GM19238 (cell line): ENCODE data around the gene RTRAF.

Experiments
- DNase-seq: peaks from one replicate; pipeline ENCODE4 v3.0.0; 2011; ENCODE audit warnings: low spot score; ENCODE audit not compliant: insufficient read length

RTRAF gene

DNA sequence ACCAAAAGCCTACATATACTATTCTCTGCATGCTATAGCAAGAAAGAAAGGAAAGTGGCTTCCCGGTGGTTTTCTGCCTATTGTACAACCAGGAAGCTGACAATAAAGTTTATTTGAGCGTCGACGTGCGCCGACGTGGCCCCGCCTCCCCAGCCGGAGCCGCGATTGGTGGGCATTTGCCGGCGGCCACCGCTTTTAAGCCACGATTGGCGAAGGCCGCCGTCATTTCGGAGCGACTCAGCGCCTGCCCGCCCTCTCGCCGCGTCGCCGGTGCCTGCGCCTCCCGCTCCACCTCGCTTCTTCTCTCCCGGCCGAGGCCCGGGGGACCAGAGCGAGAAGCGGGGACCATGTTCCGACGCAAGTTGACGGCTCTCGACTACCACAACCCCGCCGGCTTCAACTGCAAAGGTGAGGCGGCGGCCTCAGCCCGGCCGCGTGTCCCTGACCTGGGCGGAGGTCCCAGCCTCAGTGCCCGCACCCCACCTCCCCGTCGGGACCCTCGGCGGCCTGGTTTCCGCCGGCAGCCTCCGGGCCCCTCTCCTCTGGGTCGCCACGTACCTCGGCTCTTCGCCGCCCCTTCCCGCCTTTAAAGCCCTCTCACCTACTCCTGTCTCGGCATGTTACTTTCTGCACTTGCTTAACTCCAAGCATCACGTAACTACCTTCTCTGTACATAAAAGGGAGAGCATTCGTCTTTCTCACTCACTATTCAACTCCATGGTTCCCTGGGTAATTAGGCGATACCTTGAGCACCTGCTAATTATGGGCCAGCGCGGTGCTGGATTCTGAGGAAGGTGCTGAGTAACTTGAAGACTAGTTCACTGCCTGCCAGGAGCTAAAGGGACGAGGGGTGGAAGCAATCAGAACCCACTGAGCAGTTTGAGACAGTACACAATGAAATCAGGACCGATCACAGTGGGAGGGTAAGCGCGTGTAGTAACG lies at the start of gene RTRAF:
RTRAF (plus strand) TSS at position 254 of the 942 bp plus-strand sequence; CDS start at position 348, 94 bp downstream.
- DNase-seq = peak; percentile 84

DNA sequence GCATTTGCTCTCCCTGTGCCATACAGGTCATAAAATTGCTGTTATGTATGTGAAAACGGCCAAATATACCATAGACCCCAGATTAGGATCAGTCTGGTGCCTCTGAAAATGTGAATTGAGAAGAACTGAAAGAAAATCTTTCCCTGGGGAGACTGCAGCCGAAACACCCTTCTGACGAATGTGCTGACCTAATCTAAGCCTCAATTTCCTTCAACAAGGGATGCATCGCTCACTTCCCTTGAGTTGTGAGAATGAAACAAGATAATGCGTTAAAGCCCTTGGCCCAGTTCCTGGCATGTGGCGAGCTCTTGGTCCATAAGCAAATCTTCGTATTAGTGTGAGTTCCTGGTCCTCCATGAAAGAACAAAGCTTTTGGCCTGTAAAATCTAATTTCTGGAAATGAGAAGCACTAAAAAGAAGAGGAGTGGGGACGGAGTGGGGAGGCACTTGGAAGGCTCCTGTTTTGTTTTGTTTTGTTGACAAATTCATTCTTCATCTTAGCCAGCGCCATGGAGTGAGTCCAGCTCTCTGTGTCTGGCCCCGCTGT lies 49.5 kb upstream of the RTRAF start:
- DNase-seq = no peak

DNA sequence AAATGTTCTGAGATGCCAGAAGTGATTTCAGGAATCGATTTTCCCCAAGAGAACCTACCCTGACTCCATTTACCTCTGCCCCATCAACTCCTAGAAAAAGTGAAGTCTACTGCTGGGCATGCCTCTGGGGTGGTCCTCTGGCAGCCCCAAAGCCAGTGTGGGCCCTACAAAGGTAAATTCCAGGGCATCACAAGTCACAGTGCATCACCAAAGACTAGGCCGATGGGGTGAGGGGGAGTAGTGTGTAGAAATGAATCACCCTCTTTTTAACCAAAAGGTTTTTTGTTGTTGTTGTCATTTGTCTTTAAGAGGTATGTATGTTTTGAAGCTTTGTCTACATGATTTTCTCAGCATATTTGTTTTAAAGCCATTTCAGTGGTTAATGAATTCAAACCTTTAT lies 46.4 kb upstream of the RTRAF start:
- no peak for DNase-seq

DNA sequence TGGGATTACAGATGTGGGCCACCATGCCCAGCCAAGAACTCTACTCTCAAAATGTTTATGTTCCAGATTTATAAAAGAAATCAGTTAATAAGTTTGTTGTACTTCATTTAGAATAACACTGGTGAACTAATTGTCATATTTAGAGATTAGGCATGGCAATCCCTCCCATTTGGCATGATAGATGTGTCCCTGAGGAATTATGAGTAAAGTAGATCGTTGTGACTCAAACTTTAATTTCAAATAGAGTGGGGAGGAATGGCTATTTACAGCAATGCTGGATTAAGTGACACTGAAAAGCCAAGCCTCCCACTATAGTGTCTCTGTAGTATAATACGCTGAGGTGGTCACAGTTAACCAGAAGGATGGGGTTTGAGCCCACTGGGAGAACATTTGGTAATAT lies 39.3 kb upstream of the RTRAF start:
- DNase-seq = no peak

DNA sequence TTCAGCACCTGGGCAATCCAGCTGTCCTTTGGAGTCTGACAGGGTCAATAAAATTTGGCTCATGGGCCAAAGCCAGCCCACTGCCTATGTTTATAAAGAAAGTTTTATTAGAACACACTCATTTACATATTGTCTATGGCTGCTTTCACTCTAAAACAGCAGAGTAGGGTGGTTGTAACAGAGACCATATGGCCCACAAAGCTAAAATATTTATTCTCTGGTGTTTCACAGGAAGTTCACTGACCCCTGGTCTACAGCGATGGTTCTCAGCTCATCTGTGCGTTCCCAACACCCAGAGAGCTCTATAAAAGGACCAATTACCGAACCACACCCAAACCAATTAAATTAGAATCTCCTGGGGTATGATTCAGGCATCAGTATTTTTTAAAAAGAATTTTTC lies 37.7 kb upstream of the RTRAF start:
- no peak for DNase-seq

DNA sequence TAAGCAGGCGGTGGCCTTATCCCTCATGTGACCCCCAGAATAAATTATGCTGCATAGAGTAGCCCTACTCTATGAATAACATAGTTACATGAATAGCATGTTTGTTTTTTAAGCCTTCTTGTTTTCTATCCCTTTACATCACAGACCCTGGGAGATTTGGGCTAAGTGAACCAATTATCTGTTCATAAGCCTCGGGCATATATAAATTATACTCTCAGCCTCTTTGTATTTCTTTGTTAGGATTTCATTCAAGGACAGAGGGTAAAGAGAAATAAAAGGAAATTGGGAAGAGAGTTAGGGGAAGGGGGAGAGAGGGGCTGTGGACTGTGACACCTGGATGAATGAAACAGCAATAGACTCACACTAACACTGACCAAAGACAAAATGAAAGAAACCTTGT lies 35.3 kb upstream of the RTRAF start:
- no peak for DNase-seq

DNA sequence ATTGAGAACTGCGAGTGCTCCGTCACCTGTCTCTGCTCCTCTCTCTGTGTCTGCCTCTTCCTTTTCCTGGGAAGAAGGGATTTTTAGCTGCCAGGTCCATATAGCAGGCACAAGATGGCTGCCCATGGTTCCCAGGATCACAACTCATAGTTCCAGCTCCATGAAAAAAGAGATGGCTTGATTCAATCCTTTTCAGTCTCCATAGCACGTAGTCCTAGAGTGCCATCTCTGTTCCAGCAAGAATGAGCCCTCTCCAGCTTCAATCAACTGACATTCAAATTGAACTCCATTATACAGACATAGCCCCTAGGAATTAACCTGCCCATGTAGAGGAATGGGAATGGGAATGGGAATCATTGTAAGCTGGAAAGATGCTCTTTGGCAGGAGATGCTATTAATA lies 34.7 kb upstream of the RTRAF start:
- DNase-seq = no peak

DNA sequence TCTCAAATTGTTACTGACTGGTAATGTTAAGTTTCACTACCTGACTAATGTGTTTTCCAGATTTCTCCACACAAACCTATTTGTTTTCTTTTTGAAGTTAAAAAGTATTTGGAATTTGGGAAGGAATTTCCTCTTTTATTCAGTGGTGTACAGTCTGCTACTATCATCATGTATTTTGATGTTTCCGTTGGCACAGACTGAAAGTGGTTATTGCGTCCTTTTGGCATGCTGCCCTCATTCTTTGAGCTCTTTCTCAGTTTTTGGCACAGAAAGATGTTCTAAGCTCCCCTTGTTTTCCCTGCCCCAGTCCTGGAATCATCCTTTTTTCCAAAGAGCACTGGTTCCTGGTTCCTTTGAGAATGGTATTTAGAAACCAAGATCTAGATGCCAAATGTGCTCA lies 31.4 kb upstream of the RTRAF start:
- DNase-seq = no peak

DNA sequence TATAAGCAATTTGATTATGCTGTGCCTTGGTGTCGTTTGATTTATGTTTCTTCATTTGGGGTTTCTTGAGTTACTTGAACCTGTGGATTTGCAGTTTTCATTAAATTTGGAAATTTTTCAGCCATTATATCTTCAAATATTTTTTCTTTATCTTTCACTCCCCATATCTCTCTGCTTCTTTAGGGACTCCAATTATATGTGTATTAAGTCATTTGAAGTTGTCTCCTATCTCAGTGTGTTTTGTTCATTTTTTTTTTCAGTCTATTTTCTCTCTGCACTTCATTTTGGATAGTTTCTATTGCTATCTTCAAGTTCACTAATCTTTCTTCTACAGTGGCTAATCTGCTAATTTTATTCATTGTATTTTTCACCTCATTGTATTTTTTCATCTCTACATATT lies 29.4 kb upstream of the RTRAF start:
- no peak for DNase-seq

DNA sequence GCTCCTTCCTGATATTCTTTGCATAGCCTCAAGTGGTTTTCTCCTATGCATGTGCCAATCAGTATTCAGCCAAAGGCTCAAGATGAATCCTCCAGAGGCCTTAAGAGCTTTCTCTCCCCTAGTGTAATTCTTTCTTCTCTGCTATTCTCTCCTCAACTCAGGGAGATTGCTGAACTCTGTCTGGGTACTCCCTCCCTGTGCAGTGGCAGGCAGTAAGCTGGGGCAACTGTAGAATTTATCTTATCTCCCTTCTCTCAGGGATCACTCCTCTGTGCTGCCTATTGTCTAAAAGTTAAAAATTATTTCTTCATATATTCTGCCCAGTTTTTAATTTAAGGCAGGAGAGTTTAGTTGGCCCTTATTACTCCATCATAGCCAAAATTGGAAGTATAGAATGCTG lies 28.5 kb upstream of the RTRAF start:
- DNase-seq = no peak

DNA sequence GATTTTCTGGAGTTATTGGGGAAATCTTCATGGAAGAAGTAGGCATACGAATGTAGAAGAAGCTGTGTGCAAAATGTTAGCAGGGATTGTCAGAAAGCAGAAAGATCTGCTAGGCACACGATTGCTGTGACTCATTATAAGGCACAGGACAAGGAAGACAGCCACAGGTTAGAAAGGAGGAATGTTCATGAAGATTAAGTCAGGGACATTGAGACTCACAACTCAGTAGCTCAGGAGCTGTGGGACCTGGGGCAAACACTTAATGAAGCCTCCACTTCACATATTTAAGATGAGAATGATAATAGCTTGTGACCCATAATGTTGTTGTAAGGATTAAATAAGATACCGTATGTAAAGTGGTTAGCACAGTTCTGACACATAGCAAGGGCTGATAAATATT lies 26.6 kb upstream of the RTRAF start:
- no peak for DNase-seq

DNA sequence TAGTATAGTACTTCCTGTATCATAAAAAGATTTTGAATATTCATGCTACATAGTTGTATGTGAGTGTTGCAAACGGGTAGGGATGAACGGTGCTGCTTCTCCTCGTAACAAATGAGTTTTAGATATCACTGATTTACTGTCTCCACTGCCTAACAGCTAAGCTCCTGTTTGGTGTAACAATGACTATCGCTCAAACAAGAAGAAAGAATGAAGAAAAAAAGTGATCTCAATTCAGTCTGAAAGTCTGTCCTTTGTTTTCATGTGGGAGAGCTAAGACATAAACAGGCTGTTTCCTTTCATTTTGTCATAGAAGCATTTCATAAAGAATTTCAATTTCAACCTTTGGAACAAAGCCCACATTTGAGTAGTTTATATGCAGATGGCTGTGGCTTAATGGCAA lies 26.1 kb upstream of the RTRAF start:
- no peak for DNase-seq

DNA sequence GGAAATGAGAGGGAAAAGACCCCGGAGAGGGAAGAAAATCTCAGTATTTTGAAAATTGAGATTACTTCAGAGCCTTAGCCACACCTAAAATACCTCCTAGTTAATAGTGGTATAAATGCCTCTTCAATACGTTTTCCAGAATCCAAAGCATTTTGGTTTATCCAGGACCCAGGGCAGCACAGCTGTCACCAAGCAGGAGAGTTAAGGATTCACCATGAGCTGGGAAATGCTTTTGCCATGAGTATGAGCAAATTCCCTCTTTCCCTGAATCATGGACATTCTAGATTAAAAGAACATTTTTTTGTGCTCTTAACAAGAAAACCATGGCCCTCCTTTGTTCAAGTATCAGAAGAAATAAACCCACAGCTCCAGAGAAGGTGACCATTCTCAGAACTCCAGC lies 21.8 kb upstream of the RTRAF start:
- DNase-seq = no peak

DNA sequence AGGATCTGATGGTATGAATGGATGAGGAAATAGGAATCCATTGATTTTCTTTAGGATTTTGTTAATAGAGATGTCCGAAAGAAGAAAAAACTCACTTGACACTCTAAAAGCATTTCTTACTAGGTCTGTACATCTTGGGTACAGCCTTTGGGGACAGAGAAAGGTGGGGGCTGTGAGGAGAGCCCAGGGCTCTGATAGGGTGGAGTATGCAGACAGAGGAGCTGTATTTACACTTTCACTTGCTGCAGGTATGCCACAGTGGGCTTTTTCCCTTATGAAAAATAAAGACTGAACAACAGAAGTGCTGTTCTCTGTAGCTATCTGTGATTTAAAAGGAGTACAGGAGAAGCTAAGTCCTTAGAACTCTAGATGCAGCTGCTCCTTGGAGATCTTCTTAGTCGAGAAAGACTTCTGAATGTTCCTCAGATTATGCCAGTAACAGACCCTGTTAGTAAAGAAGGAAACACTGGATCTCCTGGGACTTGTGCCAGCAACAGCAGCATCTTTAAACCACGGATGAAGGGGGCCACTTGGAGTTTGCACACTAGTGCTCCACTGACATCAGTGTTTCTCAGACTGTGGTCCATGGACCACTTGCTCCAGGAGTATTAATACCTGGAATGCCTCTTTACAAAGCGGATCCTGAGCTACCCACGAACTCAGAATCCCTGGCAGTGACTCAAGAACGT lies 19.4 kb upstream of the RTRAF start:
- DNase-seq = no peak

DNA sequence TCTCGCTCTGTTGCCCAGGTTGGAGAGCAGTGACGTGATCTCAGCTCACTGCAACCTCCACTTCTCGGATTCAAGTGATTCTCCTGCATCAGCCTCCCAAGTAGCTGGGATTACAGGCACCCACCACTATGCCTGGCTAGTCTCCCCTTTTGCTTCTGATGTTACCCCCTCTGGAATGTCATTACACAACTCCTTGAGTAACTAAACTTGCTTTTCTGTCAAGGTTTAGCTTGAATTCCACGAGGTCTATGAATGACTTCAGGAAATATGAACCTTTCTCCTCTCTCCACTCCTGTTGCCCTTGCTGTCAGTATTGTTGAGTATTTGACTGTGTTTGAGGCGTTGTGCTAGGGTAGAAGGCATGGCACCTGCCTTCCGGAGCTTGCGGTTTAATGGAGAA lies 16.8 kb upstream of the RTRAF start:
- no peak for DNase-seq

DNA sequence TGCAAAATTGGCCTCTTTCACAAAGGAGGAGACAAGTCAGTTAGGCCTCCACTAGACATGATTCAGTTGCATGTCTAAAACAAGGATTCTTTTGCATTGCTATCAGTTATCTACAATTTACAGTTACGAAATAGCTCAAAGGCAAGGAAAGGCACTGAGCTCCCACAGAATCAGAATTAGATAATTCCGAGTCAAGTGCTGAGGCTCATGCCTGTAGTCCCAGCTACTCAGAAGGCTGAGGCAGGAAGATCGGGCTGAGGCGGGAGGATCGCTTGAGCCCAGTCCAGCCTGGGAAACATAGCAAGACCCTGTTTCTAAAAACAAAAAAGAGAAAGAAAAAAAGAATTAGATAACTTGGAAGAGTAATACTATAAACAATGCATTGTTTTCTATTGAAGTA lies 12.3 kb upstream of the RTRAF start:
- no peak for DNase-seq

DNA sequence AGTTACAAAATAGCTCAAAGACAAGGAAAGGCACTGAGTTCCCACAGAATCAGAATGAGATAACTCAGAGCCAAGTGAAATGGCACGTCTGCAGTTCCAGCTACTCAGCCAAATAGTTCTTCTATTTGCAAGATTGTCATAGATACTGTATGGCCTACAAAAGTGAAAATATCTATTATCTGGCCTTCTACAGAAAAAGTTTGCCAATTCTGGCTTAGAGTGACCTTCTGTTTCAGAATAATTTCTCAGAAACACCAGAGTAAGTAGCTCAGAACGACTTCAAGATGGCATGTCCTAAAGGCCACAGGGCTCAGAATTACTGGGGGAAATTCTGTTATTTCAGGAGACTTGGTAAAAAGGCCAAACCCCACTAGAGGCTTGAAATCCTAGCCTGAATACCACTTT lies 10.7 kb upstream of the RTRAF start:
- no peak for DNase-seq

DNA sequence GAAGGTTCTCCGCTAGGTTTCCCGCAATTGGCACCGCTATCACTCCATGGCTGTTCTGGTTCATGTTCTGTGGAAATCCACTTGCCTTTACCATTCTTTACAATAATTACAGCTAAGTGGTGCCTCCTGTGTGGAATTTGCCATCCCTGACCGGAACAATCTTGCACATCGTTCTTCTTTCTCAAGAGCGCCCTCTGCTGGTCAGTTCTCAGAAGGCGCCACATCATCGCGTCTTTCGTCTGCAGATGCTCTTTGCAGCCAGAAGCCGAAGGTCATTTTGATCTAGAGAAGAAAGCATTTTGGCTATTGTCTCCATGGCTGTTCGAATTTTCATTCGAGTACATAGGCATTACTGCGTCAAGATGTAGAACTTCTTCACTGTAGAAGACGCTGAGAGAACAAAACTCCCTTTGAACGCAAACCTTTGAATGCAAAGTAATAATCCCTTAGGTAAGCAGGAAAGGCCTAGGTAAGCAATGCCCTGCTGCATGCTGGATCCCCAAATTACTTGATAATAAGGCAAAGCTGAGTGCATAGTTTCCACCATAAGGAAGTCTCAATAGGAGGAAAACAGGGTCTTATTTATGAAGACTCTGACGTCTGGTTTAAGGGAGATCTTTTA lies 10.1 kb upstream of the RTRAF start:
- DNase-seq = peak; percentile 55

DNA sequence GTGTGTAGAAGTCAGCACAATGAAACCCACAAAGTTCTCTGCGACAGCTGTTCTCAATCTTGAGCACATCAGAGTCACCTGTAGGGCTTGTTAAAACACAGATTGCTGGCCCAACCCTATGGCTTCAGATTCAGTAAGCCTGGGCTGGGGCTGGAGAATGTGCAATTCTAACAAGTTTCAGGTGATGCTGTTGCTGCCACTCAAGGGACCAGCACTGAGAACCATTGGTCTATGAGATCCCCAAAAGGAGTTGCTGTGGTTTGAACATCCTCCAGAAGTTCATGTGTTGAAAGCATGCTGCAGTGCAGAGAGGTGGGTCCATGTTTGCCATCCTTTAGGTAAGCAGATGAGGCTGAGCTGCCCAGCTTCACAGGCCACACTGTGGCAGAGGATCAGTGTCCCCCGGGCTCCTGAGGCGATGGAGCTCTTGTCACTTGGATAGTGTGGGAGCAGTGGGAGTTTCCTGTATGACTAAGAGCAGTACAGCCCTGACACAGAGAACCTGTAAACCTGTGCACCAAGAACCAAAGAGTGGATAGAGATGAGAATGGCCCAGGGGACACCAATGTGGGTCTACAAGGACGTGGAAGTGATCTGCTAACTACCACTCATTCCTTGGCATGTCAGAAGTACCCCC lies 8.0 kb upstream of the RTRAF start:
- DNase-seq = no peak

DNA sequence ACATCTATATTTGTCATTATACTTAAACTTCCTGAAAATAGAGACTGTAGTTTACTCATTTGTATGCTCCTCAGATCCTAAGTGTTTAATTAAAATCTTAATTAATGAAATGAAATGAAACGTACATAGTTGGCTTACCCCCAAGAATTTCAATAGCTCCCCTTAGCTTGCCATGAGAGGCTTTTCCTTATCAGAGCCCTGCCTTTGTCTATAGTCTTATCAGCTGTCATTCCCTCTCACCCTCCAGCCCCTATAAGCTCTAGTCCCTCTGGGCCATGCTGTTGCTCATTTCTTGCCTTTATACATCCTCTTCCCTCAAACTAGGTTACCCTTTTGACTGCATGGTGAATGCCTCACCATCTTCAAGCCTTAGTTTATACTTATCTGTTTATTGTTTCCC lies 1.1 kb upstream of the RTRAF start:
- DNase-seq = no peak

DNA sequence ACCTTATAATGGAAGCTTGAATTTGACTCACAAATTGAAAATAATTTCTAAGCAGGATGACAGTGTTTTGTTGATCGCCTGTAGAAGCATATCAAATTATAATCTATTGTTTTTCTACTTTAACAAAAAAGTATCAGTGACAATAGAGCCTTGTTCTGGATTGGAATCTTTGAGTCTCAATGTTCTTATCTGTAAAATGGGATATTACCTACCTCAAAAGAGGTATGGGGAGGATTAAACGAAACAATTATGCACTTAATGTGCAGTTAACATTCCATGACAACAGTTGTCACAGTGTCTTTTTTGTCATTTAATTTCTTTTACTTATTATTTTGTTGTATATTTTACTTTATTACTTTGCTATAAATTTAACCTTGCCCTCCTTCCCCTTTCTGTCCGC lies 1.1 kb downstream of the RTRAF start:
- DNase-seq = no peak
